Karpas-422 (cell line): ENCODE measurements around the gene EDIL3. TPM values are rescaled to one million over a fixed set of nuclear protein-coding genes. Genes with fewer than 3 reads are reported as not detected.

Source experiments
- DNase-seq: peaks from one replicate; pipeline ENCODE4 v3.0.0-alpha.2; 2015
- H2AFZ ChIP-seq: fragments of 200-600 bp; sonication (generic); 2 replicates; pipeline ENCODE4 v1.6.1; 2014; ENCODE audit warnings: antibody characterized with exemption, low read length, mixed read lengths
- H3K27ac ChIP-seq: fragments of 200-600 bp; sonication (generic); 2 replicates; pipeline ENCODE4 v1.5.1; 2014; ENCODE audit warnings: mild to moderate bottlenecking, low read length, moderate library complexity
- H3K27me3 ChIP-seq: fragments of 200-600 bp; sonication (generic); 2 replicates; pipeline ENCODE4 v1.6.1; 2014; ENCODE audit warnings: low read length, mixed read lengths
- H3K36me3 ChIP-seq: fragments of 200-600 bp; sonication (generic); 2 replicates; pipeline ENCODE4 v1.6.1; 2014; ENCODE audit warnings: low read length, mixed read lengths; ENCODE audit not compliant: insufficient read depth
- H3K4me1 ChIP-seq: fragments of 200-600 bp; sonication (generic); 2 replicates; pipeline ENCODE4 v1.6.1; 2014; ENCODE audit warnings: mild to moderate bottlenecking, low read length, mixed read lengths
- H3K4me2 ChIP-seq: fragments of 200-600 bp; sonication (generic); 2 replicates; pipeline ENCODE4 v1.6.1; 2014; ENCODE audit warnings: low read length, low read depth, mild to moderate bottlenecking; ENCODE audit not compliant: poor library complexity, severe bottlenecking
- H3K4me3 ChIP-seq: fragments of 200-600 bp; sonication (generic); 2 replicates; pipeline ENCODE4 v1.5.1; 2014; ENCODE audit warnings: mild to moderate bottlenecking, antibody characterized with exemption, low read length, mixed read lengths
- H3K79me2 ChIP-seq: fragments of 200-600 bp; sonication (generic); 2 replicates; pipeline ENCODE4 v1.6.1; 2014; ENCODE audit warnings: mild to moderate bottlenecking, low read length, mixed read lengths
- H3K9ac ChIP-seq: fragments of 200-600 bp; sonication (generic); 2 replicates; pipeline ENCODE4 v1.6.0; 2014; ENCODE audit warnings: low read length
- H3K9me2 ChIP-seq: fragments of 200-600 bp; sonication (generic), shearing (Covaris generic); replicated peaks from 2 replicates; pipeline ENCODE4 v1.6.0; 2014; ENCODE audit warnings: mild to moderate bottlenecking, low read length, moderate library complexity; ENCODE audit not compliant: insufficient read depth
- H3K9me3 ChIP-seq: fragments of 300-700, 200-600 bp; sonication (generic); 2 replicates; pipeline ENCODE4 v1.6.1; 2014; ENCODE audit warnings: low read length, mixed read lengths
- H4K20me1 ChIP-seq: fragments of 200-600 bp; sonication (generic); 2 replicates; pipeline ENCODE4 v1.6.1; 2014; ENCODE audit warnings: mild to moderate bottlenecking, antibody characterized with exemption, low read length, low read depth; ENCODE audit not compliant: insufficient read depth
- total RNA-seq: library from RNA; depleted of rRNA; stranded (reverse); fragments of >200 nt; shearing (Covaris generic); gene quantifications from 2 replicates; pipeline ENCODE4 v1.2.3, GENCODE V29; 2014; ENCODE audit warnings: low replicate concordance

The EDIL3 gene
- total RNA-seq, 1 experiment from 2014 or later = not detected

DNA sequence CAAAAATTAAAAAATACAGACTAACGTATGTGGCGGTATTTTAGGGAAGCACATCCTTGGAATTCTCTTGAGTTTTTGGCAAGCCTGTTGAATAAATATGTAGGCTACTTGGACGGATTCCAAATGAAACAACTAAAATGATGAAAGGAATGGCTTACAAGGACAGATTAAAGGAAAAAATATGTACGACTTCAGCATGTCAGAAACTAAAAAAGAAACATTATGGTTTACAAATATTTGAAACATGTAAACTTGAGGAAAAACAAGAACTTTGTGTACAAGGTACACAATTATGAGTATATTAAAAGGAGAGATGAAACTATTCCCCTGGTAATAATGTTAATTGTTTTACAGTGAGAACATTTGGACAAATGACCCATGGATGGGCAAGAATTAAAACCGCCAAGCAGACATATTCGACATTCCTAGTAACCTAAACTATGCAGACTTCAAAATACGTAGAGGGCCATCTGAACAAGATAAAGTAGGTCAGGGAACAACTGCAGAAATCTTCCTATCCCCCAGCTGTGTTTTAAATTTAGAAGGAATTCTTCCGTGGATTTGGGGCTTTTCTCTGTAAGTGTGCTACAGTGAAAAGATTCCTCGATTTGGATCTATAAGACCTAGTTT lies 12.5 kb downstream of the EDIL3 start:
- Histone ChIP-seq H3K9me2 (no peaks in the 10 kb centered on the region), H3K4me2 (no peak overlapping the region), H3K79me2 (no peaks in the 10 kb centered on the region), H4K20me1 (no peaks in the 10 kb centered on the region), H3K36me3 (no peaks in the 10 kb centered on the region), H3K4me1 (no peaks in the 10 kb centered on the region), H3K27ac (no peak overlapping the region), H3K4me3 (no peak overlapping the region), H3K9ac (no peak overlapping the region), H2AFZ (no peak overlapping the region), H3K27me3 (no peaks in the 10 kb centered on the region), H3K9me3 (peaks cover 9% of the 10 kb centered on the region; the same call in 1 of the 2 replicates)
- DNase-seq = no peak

DNA sequence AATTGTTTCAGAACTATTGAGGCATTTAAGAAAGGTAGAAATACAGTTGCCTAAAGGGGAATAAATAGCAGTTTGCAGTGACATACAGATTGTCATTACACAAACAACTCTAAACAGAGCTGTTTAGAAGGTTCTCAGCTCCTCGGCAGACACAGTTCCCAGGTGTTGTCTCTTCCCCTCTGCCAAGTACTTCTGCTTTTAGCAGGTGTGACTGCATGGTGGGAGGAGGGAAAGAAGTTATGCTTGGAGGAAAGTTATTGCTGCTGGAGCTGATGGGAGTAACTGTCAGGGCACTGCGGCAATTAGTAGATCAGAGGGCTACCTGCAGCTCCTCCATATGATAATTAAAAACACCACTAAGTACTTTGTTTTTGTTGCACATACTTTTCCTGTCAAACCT lies 14.5 kb downstream of the EDIL3 start:
- peaks cover 7% of the 10 kb centered on the region; the same call in 1 of the 2 replicates for H3K9me3 ChIP-seq
- no peak for DNase-seq
- no peaks in the 10 kb centered on the region for H3K9me2 ChIP-seq
- H4K20me1 ChIP-seq = no peaks in the 10 kb centered on the region
- H3K4me2 ChIP-seq = no peak overlapping the region
- H3K79me2 ChIP-seq = no peaks in the 10 kb centered on the region
- no peaks in the 10 kb centered on the region for H3K36me3 ChIP-seq
- no peak overlapping the region for H3K27ac ChIP-seq
- no peaks in the 10 kb centered on the region for H3K4me1 ChIP-seq
- no peak overlapping the region for H3K9ac ChIP-seq
- no peak overlapping the region for H3K4me3 ChIP-seq
- H2AFZ ChIP-seq = no peak overlapping the region
- no peaks in the 10 kb centered on the region for H3K27me3 ChIP-seq

GRCh38 chr5:84364043-84364442 lies 20.6 kb downstream of the EDIL3 start:
- Histone ChIP-seq H3K4me3 (no peak overlapping the region), H3K36me3 (no peaks in the 10 kb centered on the region), H3K9me2 (no peaks in the 10 kb centered on the region), H3K9ac (no peak overlapping the region), H3K4me2 (no peak overlapping the region), H3K4me1 (no peaks in the 10 kb centered on the region), H2AFZ (no peak overlapping the region), H3K79me2 (no peaks in the 10 kb centered on the region), H3K27me3 (no peaks in the 10 kb centered on the region), H3K27ac (no peak overlapping the region), H4K20me1 (no peaks in the 10 kb centered on the region), H3K9me3 (peaks cover 19% of the 10 kb centered on the region)
- DNase-seq = no peak

DNA sequence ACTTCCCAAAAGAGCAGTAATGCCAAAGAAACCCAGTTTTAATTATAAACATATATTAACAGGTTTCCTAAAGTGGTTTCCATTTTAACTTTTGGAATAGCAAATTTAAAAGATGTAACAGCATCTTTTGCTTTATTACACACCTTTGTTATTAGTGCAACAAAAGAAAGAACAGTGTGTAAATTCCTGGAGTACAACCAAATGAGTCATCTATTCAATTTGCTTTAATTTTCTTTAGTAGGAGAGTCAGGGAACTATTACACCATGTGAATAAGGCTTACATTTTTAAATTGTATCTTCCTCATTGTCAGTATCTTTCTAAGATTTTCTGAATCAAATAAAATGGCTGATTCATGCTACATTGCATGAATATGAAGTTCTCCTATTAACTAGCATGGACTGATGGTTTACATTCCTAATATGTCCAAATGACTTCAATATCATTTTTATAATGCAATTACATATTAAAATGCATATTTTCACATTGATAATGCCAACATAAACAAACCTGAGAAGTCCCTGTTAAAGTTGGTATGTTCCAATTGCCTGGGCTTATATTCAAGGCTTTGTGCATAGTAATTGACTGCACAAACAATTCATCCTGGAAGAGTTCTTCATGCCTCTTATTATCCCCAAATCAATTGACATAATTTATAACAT lies 22.5 kb downstream of the EDIL3 start:
- no peak overlapping the region for H2AFZ ChIP-seq
- H4K20me1 ChIP-seq = no peaks in the 10 kb centered on the region
- no peaks in the 10 kb centered on the region for H3K36me3 ChIP-seq
- DNase-seq = no peak
- no peak overlapping the region for H3K9ac ChIP-seq
- no peaks in the 10 kb centered on the region for H3K79me2 ChIP-seq
- no peaks in the 10 kb centered on the region for H3K9me2 ChIP-seq
- H3K27me3 ChIP-seq = no peaks in the 10 kb centered on the region
- H3K27ac ChIP-seq = no peak overlapping the region
- no peak overlapping the region for H3K4me3 ChIP-seq
- no peaks in the 10 kb centered on the region for H3K4me1 ChIP-seq
- H3K4me2 ChIP-seq = no peak overlapping the region
- H3K9me3 ChIP-seq = peaks cover 16% of the 10 kb centered on the region

DNA sequence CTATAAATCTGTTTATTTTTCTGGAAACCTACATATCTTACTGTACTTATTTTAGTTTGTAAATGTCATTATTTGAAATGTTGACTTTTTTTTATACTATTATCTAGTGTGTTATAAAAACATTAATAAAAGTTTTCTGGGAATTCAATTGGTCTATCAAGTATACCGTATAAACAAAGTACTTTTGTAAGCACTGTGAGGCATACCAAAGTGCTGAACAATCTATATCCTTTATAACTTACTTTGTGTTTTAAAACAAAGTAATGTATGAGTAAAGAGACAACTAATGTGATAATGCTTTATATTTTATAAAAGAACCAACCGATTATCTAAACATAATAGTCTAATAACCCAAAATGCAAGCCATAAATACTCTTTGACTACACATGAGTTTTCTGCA lies 23.1 kb downstream of the EDIL3 start:
- Histone ChIP-seq H3K9me2 (no peaks in the 10 kb centered on the region), H3K9me3 (peaks cover 16% of the 10 kb centered on the region), H4K20me1 (no peaks in the 10 kb centered on the region), H3K36me3 (no peaks in the 10 kb centered on the region), H3K4me3 (no peak overlapping the region), H3K4me1 (no peaks in the 10 kb centered on the region), H2AFZ (no peak overlapping the region), H3K4me2 (no peak overlapping the region), H3K27ac (no peak overlapping the region), H3K79me2 (no peaks in the 10 kb centered on the region), H3K9ac (no peak overlapping the region), H3K27me3 (no peaks in the 10 kb centered on the region)
- DNase-seq = no peak

DNA sequence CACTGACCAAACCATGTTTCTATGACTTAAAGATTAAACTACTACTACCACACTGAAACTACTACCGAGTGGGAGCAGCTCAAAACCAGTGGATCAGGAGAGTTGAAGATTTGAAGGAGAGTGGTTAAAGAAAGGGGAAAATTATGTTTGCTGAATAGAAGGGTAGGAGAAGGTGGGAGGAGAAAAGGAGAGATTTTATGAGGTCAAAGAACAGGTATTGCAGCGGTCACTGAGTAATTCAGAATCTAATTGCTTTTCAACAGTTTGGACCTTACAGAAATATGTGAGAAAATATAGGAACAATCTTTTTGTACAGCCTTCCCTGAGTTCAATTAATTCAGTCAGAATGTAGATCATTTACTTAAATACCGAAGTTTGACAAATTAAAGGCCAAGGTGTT lies 24.6 kb downstream of the EDIL3 start:
- no peaks in the 10 kb centered on the region for H3K27me3 ChIP-seq
- no peaks in the 10 kb centered on the region for H4K20me1 ChIP-seq
- no peaks in the 10 kb centered on the region for H3K9me2 ChIP-seq
- H3K4me2 ChIP-seq = no peak overlapping the region
- no peak overlapping the region for H3K27ac ChIP-seq
- no peak overlapping the region for H2AFZ ChIP-seq
- DNase-seq = no peak
- H3K9ac ChIP-seq = no peak overlapping the region
- H3K9me3 ChIP-seq = peaks cover 13% of the 10 kb centered on the region
- H3K4me3 ChIP-seq = no peak overlapping the region
- H3K4me1 ChIP-seq = no peaks in the 10 kb centered on the region
- no peaks in the 10 kb centered on the region for H3K36me3 ChIP-seq
- H3K79me2 ChIP-seq = no peaks in the 10 kb centered on the region

DNA sequence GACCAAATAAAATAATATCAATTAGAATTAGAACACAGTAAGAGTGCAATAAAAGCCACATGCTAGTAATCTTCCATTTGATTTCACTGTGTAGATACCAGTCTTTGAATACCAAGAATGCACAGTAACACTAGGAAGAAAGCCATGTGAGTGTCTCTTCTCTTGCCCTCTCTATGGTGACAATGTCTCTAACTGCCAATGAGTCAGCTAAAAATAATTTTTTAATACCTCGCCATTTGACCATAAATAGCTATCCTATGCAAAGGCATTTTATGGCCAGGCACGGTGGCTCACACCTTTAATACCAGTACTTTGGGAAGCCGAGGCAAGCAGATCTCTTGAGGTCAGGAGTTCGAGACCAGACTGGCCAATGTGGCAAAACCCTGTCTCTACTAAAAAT lies 30.6 kb downstream of the EDIL3 start:
- Histone ChIP-seq H2AFZ (no peak overlapping the region), H3K27ac (no peak overlapping the region), H3K9me3 (peaks cover 15% of the 10 kb centered on the region), H3K9ac (no peak overlapping the region), H3K4me1 (no peaks in the 10 kb centered on the region), H3K27me3 (no peaks in the 10 kb centered on the region), H3K4me3 (no peak overlapping the region), H3K9me2 (no peaks in the 10 kb centered on the region), H3K4me2 (no peak overlapping the region), H3K36me3 (no peaks in the 10 kb centered on the region), H3K79me2 (no peaks in the 10 kb centered on the region), H4K20me1 (no peaks in the 10 kb centered on the region)
- DNase-seq = no peak

- no peak overlapping the region for H2AFZ ChIP-seq
- no peaks in the 10 kb centered on the region for H3K79me2 ChIP-seq
- H3K9me2 ChIP-seq = no peaks in the 10 kb centered on the region
- H3K27ac ChIP-seq = no peak overlapping the region
- no peaks in the 10 kb centered on the region for H3K4me1 ChIP-seq
- no peaks in the 10 kb centered on the region for H3K36me3 ChIP-seq
- H3K9ac ChIP-seq = no peak overlapping the region
- H3K9me3 ChIP-seq = peaks cover 23% of the 10 kb centered on the region
- no peak for DNase-seq
- no peaks in the 10 kb centered on the region for H3K27me3 ChIP-seq
- no peak overlapping the region for H3K4me3 ChIP-seq
- no peaks in the 10 kb centered on the region for H4K20me1 ChIP-seq
- H3K4me2 ChIP-seq = no peak overlapping the region
Observed at GRCh38 chr5:84344788-84345187, 39.9 kb downstream of the EDIL3 start.
